Lower leg skin (tissue), 4 donors: Measurements from ENCODE around the gene KCNC1. TPM values are rescaled to one million over a fixed set of nuclear protein-coding genes. Genes with fewer than 3 reads are reported as not detected.

Experiments
- DNase-seq, 2 donors: peaks; one replicate each; pipeline ENCODE4 v3.0.0-alpha.2; 2019; ENCODE audit warnings: low spot score in 2 of 2
- H3K4me3 ChIP-seq: fragments of 200-600 bp; sonication (generic); 2 replicates; pipeline ENCODE4 v1.5.1; 2017; ENCODE audit warnings: mild to moderate bottlenecking, low read depth; ENCODE audit not compliant: poor library complexity, severe bottlenecking
- CTCF ChIP-seq, 3 donors: fragments of 450-650 bp; IDR thresholded peaks; one replicate each; pipeline ENCODE4 v1.5.1; 2016; ENCODE audit warnings: antibody characterized with exemption in 3 of 3, mild to moderate bottlenecking in 3 of 3, moderate library complexity in 2 of 3
- POLR2A ChIP-seq, 2 donors: fragments of 450-650 bp; IDR thresholded peaks; one replicate each; pipeline ENCODE4 v1.6.1; 2016 to 2017; ENCODE audit warnings: antibody characterized with exemption in 2 of 2, mild to moderate bottlenecking in 1 of 2, moderate library complexity in 1 of 2
- WGBS, 2 donors: methylation state at CpG; one replicate each; pipeline ENCODE4 v1.1.5; 2018; 5-methylcytosine and 5-hydroxymethylcytosine counted together
- intact Hi-C: fragments of 100-400 bp; cut with DNase I; formaldehyde crosslinking; loops from one replicate; pipeline ENCODE4 v1.15.0; 2023; ENCODE audit warnings: low total_unique reads
- total RNA-seq, 4 donors: library from RNA; depleted of rRNA; stranded (reverse); fragments of >200 nt; gene quantifications; one replicate each; pipeline ENCODE4 v1.1.0, GENCODE V29; 2016

The KCNC1 gene
- total RNA-seq, 4 donors from 2014 or later = 0.06 TPM; not detected in 3

GRCh38 chr11:17736930-17737817, 2.6 kb downstream of the KCNC1 start:
- intact Hi-C loops = loop anchor here (1.0 kb wide), 1 partner anchor 238 kb away; no protein-coding TSS in a partner anchor
- 72 to 75% methylated on average over 15 of the region's 15 CpGs for WGBS, 2 donors
- no peak for DNase-seq
- H3K4me3 ChIP-seq = no peak overlapping the region
- no peak for TF ChIP-seq POLR2A (IDR thresholded peaks at IDR 0.05)
- no peak for TF ChIP-seq CTCF (IDR thresholded peaks at IDR 0.05)

- DNase-seq = no peak
- no peak overlapping the region for H3K4me3 ChIP-seq
- TF ChIP-seq CTCF (IDR thresholded peaks at IDR 0.05) (no peak), POLR2A (IDR thresholded peaks at IDR 0.05) (no peak)
- 49 to 63% methylated on average over 9 of the region's 10 CpGs for WGBS, 2 donors
- intact Hi-C loops = no loop called here
Measured at GRCh38 chr11:17738151-17738973, 3.8 kb downstream of the KCNC1 start.

- intact Hi-C loops = no loop called here
- WGBS, 2 donors = 67 to 69% methylated on average over 6 of the region's 6 CpGs
- TF ChIP-seq CTCF (IDR thresholded peaks at IDR 0.05) = no peak
- no peak for TF ChIP-seq POLR2A (IDR thresholded peaks at IDR 0.05)
- DNase-seq = no peak
- no peak overlapping the region for H3K4me3 ChIP-seq
Measured at GRCh38 chr11:17739945-17740338, 5.4 kb downstream of the KCNC1 start.

GRCh38 chr11:17740649-17741235, 6.2 kb downstream of the KCNC1 start:
- H3K4me3 ChIP-seq = no peak overlapping the region
- DNase-seq = no peak
- WGBS, 2 donors = 60 to 66% methylated on average over 7 of the region's 7 CpGs
- no peak for TF ChIP-seq POLR2A (IDR thresholded peaks at IDR 0.05)
- no peak for TF ChIP-seq CTCF (IDR thresholded peaks at IDR 0.05)
- intact Hi-C loops = no loop called here

- intact Hi-C loops = no loop called here
- TF ChIP-seq CTCF (IDR thresholded peaks at IDR 0.05) (no peak), POLR2A (IDR thresholded peaks at IDR 0.05) (no peak)
- WGBS, 2 donors = 90% methylated on average over 10 of the region's 10 CpGs
- DNase-seq = no peak
- no peak overlapping the region for H3K4me3 ChIP-seq
Measured at GRCh38 chr11:17741487-17741886, 6.9 kb downstream of the KCNC1 start.
